Astrocyte (in vitro differentiated cells and primary cell): ENCODE measurements around the gene FBXL7.

ENCODE experiments used
- EZH2 ChIP-seq: IDR thresholded peaks from 2 replicates; pipeline ENCODE4 v1.6.1; 2012; ENCODE audit warnings: mild to moderate bottlenecking, low read length, inconsistent platforms; ENCODE audit not compliant: insufficient read depth
- TF ChIP-seq, protein P1 (sequence below): IDR thresholded peaks from 2 replicates; pipeline ENCODE4 v1.5.1; 2011; ENCODE audit warnings: low read depth, mild to moderate bottlenecking, inconsistent platforms, low read length, moderate library complexity; ENCODE audit not compliant: insufficient read depth

DNA sequence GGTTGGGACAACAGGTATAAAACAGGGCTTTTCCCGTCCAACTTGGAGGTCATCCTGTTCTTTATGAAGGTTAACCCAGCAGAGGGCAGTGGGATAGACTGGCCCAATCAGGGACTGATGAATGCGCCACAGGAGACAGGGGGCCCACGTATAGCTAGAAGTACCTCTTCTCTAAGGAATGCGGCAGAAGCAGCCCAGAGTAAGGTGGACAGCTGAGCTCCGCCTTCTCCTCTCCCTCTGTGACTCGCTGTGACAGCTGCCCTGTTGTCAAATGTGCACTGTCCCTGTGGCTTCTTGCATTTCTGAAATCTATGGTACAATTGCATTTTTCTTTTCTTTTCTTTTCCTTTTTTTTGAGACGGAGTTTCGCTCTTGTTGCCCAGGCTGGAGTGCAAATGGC is 306.6 kb downstream of the FBXL7 start:
- TF ChIP-seq, protein P1, sequence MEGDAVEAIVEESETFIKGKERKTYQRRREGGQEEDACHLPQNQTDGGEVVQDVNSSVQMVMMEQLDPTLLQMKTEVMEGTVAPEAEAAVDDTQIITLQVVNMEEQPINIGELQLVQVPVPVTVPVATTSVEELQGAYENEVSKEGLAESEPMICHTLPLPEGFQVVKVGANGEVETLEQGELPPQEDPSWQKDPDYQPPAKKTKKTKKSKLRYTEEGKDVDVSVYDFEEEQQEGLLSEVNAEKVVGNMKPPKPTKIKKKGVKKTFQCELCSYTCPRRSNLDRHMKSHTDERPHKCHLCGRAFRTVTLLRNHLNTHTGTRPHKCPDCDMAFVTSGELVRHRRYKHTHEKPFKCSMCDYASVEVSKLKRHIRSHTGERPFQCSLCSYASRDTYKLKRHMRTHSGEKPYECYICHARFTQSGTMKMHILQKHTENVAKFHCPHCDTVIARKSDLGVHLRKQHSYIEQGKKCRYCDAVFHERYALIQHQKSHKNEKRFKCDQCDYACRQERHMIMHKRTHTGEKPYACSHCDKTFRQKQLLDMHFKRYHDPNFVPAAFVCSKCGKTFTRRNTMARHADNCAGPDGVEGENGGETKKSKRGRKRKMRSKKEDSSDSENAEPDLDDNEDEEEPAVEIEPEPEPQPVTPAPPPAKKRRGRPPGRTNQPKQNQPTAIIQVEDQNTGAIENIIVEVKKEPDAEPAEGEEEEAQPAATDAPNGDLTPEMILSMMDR: no peak
- no peak for TF ChIP-seq EZH2
